ENCODE measurements around the gene GAD1. TPM values are rescaled to one million over a fixed set of nuclear protein-coding genes. Genes with fewer than 3 reads are reported as not detected.

Gene GAD1
- total RNA-seq, 3 donors from 2014 or later (not counting 1 experiment from before 2014, with no cell fraction given), result not detected

DNA sequence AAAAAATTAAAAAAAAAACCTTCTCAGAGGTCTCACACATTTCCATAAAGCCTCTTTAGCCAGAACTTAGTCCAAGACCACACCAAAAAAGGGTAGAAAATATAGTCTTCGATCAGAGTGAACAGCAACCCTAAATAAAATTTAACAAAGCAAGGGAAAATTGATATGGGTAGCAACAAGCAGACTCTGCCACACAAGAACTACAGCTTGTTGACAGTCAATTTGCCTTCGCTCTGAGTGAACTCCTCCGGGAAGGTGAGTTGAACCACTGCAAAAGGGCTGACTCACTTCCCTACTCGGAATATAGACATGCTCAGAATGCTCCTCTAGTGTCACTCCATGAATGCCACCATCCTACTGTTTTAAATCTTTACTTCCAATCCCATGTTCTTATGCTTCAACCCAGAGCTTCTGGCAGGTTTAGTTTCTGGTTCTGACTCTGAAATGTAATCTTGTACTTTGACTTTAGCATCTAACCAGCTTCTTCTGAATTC is 24.1 kb downstream of the GAD1 start:
- DNase-seq (no peak), ATAC-seq (no peak)
- no peak overlapping the region for H3K4me3 Mint-ChIP-seq
- WGBS (ENCODE audit: insufficient coverage), result 50% methylated on average over 4 of the region's 4 CpGs
- intact Hi-C loops (cut with micrococcal nuclease), result no loop called here
- TF ChIP-seq, protein P1, sequence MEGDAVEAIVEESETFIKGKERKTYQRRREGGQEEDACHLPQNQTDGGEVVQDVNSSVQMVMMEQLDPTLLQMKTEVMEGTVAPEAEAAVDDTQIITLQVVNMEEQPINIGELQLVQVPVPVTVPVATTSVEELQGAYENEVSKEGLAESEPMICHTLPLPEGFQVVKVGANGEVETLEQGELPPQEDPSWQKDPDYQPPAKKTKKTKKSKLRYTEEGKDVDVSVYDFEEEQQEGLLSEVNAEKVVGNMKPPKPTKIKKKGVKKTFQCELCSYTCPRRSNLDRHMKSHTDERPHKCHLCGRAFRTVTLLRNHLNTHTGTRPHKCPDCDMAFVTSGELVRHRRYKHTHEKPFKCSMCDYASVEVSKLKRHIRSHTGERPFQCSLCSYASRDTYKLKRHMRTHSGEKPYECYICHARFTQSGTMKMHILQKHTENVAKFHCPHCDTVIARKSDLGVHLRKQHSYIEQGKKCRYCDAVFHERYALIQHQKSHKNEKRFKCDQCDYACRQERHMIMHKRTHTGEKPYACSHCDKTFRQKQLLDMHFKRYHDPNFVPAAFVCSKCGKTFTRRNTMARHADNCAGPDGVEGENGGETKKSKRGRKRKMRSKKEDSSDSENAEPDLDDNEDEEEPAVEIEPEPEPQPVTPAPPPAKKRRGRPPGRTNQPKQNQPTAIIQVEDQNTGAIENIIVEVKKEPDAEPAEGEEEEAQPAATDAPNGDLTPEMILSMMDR (IDR thresholded peaks at IDR 0.05), result no peak
- H3K27me3 Mint-ChIP-seq (ENCODE audit: low read depth in 2 of 2), result peaks cover 11 to 26% of the 10 kb centered on the region in 2 donors
- no peak overlapping the region for H3K4me3 ChIP-seq (ENCODE audit: low read length)
- H3K27ac ChIP-seq (ENCODE audit: low read length), result no peak overlapping the region
- peaks cover 20 to 23% of the 10 kb centered on the region in 2 donors for H3K4me1 Mint-ChIP-seq
- no peaks in the 10 kb centered on the region for H3K27me3 ChIP-seq (ENCODE audit: control insufficient read depth, insufficient read depth, low read length)
- no peaks in the 10 kb centered on the region for H3K36me3 Mint-ChIP-seq
- H3K27ac Mint-ChIP-seq, result no peak overlapping the region
- H3K36me3 ChIP-seq (ENCODE audit: control insufficient read depth, insufficient read depth, low read length), result no peaks in the 10 kb centered on the region
- no peaks in the 10 kb centered on the region for H3K9me3 Mint-ChIP-seq
- H3K9me3 ChIP-seq (ENCODE audit: control insufficient read depth, insufficient read depth, low read length), result no peaks in the 10 kb centered on the region
- H3K4me1 ChIP-seq (ENCODE audit: control insufficient read depth, insufficient read depth, low read length), result peaks cover 3% of the 10 kb centered on the region

DNA sequence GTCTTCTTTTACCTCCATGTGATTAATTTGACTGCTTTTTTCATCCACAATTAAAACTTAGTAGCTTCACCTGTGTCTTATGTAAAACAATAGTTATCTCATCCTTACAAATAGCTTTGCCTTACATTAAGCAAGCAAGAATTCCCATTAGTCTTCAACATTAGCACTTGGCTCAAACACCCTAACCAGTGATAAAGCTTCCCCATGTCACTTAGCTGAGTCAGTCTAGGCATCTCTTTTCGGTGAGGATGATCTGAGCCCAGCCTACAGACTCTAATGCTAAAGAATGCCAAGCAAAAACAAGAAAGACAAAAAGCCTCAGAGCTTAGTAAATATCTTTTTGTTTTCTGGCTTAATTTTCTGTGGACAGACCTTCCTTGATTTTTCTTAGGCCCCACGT is 26.1 kb downstream of the GAD1 start:
- no peaks in the 10 kb centered on the region for H3K36me3 Mint-ChIP-seq
- H3K9me3 Mint-ChIP-seq, result no peaks in the 10 kb centered on the region
- ATAC-seq, result no peak
- H3K27me3 ChIP-seq (ENCODE audit: control insufficient read depth, insufficient read depth, low read length), result no peaks in the 10 kb centered on the region
- no peaks in the 10 kb centered on the region for H3K9me3 ChIP-seq (ENCODE audit: control insufficient read depth, insufficient read depth, low read length)
- intact Hi-C loops (cut with micrococcal nuclease), result no loop called here
- peaks cover 20 to 23% of the 10 kb centered on the region in 2 donors for H3K4me1 Mint-ChIP-seq
- peaks cover 3% of the 10 kb centered on the region for H3K4me1 ChIP-seq (ENCODE audit: control insufficient read depth, insufficient read depth, low read length)
- H3K4me3 Mint-ChIP-seq, result no peak overlapping the region
- DNase-seq, result no peak
- H3K27me3 Mint-ChIP-seq (ENCODE audit: low read depth in 2 of 2), result peaks cover 11 to 24% of the 10 kb centered on the region in 2 donors
- H3K4me3 ChIP-seq (ENCODE audit: low read length), result no peak overlapping the region
- H3K36me3 ChIP-seq (ENCODE audit: control insufficient read depth, insufficient read depth, low read length), result no peaks in the 10 kb centered on the region
- H3K27ac ChIP-seq (ENCODE audit: low read length), result no peak overlapping the region
- 86% methylated on average over 2 of the region's 2 CpGs for WGBS (ENCODE audit: insufficient coverage)
- peak overlapping the region in 1 of 2 donors; percentile 10 for H3K27ac Mint-ChIP-seq
- TF ChIP-seq, protein P1 (IDR thresholded peaks at IDR 0.05), result no peak

DNA sequence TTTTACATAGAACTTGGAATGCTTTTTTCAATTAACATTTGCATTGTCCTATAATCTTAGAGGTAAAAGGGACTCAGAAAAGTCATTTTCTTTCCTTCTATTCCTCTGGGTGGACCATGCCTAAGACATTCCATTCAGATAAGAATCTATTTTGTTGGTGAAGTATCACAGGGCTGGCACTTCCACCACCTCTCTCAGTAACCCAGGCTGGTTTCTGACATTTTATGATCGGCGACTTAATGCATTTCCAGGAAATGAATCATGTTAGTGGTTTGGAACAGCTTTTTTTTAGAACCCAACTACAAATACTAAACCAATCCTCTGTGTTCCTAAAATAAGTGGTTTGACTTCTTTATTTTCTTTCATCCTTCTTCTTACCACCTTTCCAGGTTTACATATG is 27.0 kb downstream of the GAD1 start:
- Mint-ChIP-seq H3K4me3 (peak overlapping the region; percentile 64), H3K36me3 (no peaks in the 10 kb centered on the region), H3K9me3 (no peaks in the 10 kb centered on the region), H3K4me1 (peaks cover 20 to 23% of the 10 kb centered on the region in 2 donors), H3K27me3 (ENCODE audit: low read depth in 2 of 2) (peaks cover 9 to 15% of the 10 kb centered on the region in 2 donors), H3K27ac (peak overlapping the region; percentile 71)
- DNase-seq (peak in 1 of 2 donors; percentile 20), ATAC-seq (peak; percentile 62 to 90 (median 64))
- intact Hi-C loops (cut with micrococcal nuclease), result no loop called here
- Histone ChIP-seq H3K27ac (ENCODE audit: low read length) (no peak overlapping the region), H3K4me3 (ENCODE audit: low read length) (no peak overlapping the region), H3K27me3 (ENCODE audit: control insufficient read depth, insufficient read depth, low read length) (no peaks in the 10 kb centered on the region), H3K36me3 (ENCODE audit: control insufficient read depth, insufficient read depth, low read length) (no peaks in the 10 kb centered on the region), H3K9me3 (ENCODE audit: control insufficient read depth, insufficient read depth, low read length) (no peaks in the 10 kb centered on the region), H3K4me1 (ENCODE audit: control insufficient read depth, insufficient read depth, low read length) (peaks cover 3% of the 10 kb centered on the region)
- no CpG with 5 or more reads among the region's 2 CpGs for WGBS (ENCODE audit: insufficient coverage)
- TF ChIP-seq, protein P1 (IDR thresholded peaks at IDR 0.05), result no peak

DNA sequence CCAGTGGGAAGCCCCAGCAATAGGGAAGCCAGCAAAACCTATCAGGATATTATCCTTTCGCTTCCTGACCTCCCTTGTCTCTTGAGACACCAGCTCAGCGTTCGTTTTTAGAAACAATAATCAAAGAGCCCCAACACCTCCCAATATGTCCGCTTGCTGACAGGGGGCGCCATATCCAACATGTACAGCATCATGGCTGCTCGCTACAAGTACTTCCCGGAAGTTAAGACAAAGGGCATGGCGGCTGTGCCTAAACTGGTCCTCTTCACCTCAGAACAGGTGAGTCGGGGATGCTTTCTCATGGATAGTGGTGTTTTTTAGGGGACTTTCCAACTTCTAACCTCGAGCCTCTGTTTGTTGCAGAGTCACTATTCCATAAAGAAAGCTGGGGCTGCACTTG is 28.7 kb downstream of the GAD1 start:
- no peaks in the 10 kb centered on the region for H3K36me3 Mint-ChIP-seq
- intact Hi-C loops (cut with micrococcal nuclease), result no loop called here
- no peaks in the 10 kb centered on the region for H3K9me3 Mint-ChIP-seq

More for the DNA sequence above, 28.7 kb downstream of the GAD1 start:
- ATAC-seq (no peak), DNase-seq (no peak)
- TF ChIP-seq, protein P1 (IDR thresholded peaks at IDR 0.05), result no peak
- Histone ChIP-seq H3K9me3 (ENCODE audit: control insufficient read depth, insufficient read depth, low read length) (no peaks in the 10 kb centered on the region), H3K4me3 (ENCODE audit: low read length) (no peak overlapping the region), H3K27me3 (ENCODE audit: control insufficient read depth, insufficient read depth, low read length) (no peaks in the 10 kb centered on the region), H3K27ac (ENCODE audit: low read length) (no peak overlapping the region), H3K4me1 (ENCODE audit: control insufficient read depth, insufficient read depth, low read length) (peaks cover 3% of the 10 kb centered on the region), H3K36me3 (ENCODE audit: control insufficient read depth, insufficient read depth, low read length) (no peaks in the 10 kb centered on the region)
- 89% methylated on average over 10 of the region's 10 CpGs for WGBS (ENCODE audit: insufficient coverage)
- Mint-ChIP-seq H3K27ac (no peak overlapping the region), H3K4me1 (peaks cover 20 to 23% of the 10 kb centered on the region in 2 donors), H3K4me3 (no peak overlapping the region), H3K27me3 (ENCODE audit: low read depth in 2 of 2) (peaks cover 0 to 2% of the 10 kb centered on the region in 2 donors)
